Panc1 (cell line): Measurements from ENCODE around the gene MAGI1. TPM values are rescaled to one million over a fixed set of nuclear protein-coding genes. Genes with fewer than 3 reads are reported as not detected.

Source experiments
- ATAC-seq: fragments of 200-7000 bp; cut with Tn5 transposase; 2 replicates; pipeline ENCODE4 v1.9.1; 2020; ENCODE audit warnings: mild to moderate bottlenecking, moderate library complexity
- BruUV-seq: library from RNA; stranded (reverse); fragments of 400-500 nt; replicated peaks from 2 replicates; lab custom pipeline; 2021; lab: Mats Ljungman, UMichigan
- CTCF ChIA-PET: fragments of 300-600 bp; sonication (Branson Sonifier 250); formaldehyde crosslinking; loops from one replicate; lab custom pipeline; 2022; ENCODE audit warnings: antibody characterized with exemption; lab: Charles Lee
- POLR2A ChIA-PET: fragments of 300-600 bp; sonication (Branson Sonifier 250); formaldehyde crosslinking; loops from one replicate; lab custom pipeline; 2022; ENCODE audit warnings: antibody characterized with exemption; lab: Charles Lee
- DNase-seq: peaks from one replicate; pipeline ENCODE4 v3.0.0-alpha.2; 2010; ENCODE audit warnings: low read depth, low spot score
- H3K27ac ChIP-seq: 2 replicates; pipeline ENCODE4 v1.5.1; 2011; ENCODE audit warnings: mild to moderate bottlenecking, low read length, inconsistent platforms
- H3K27me3 ChIP-seq: fragments of 200-500 bp; sonication (Bioruptor generic); 2 replicates; pipeline ENCODE4 v1.6.0; 2014; ENCODE audit warnings: low read length, inconsistent platforms; ENCODE audit not compliant: control insufficient read depth, insufficient read depth
- H3K36me3 ChIP-seq: fragments of 200-500 bp; sonication (Bioruptor generic); 2 replicates; pipeline ENCODE4 v1.5.1; 2014; ENCODE audit warnings: inconsistent platforms, mild to moderate bottlenecking, low read length, moderate library complexity; ENCODE audit not compliant: control insufficient read depth, insufficient read depth
- H3K4me1 ChIP-seq: 2 replicates; pipeline ENCODE4 v1.5.1; 2011; ENCODE audit warnings: inconsistent platforms, mild to moderate bottlenecking, low read length, moderate library complexity; ENCODE audit not compliant: control insufficient read depth, insufficient read depth
- H3K4me3 ChIP-seq, 2 experiments: 2 replicates each; pipeline ENCODE4 v1.5.1; 2011 to 2012; ENCODE audit warnings: low read depth in 2 of 2, low read length in 2 of 2, mild to moderate bottlenecking in 2 of 2, inconsistent platforms in 1 of 2, moderate library complexity in 1 of 2
- H3K9me3 ChIP-seq: fragments of 200-500 bp; sonication (Bioruptor generic); 2 replicates; pipeline ENCODE4 v1.5.1; 2014; ENCODE audit warnings: low read depth, mild to moderate bottlenecking, inconsistent platforms, low read length, moderate library complexity; ENCODE audit not compliant: control insufficient read depth, insufficient read depth
- CTCF ChIP-seq: fragments of 450-650 bp; IDR thresholded peaks from 2 replicates; pipeline ENCODE4 v1.5.1; 2017; ENCODE audit warnings: mild to moderate bottlenecking
- POLR2AphosphoS5 ChIP-seq: IDR thresholded peaks from 2 replicates; pipeline ENCODE4 v1.6.1; 2012; ENCODE audit warnings: mild to moderate bottlenecking, low read depth, low read length, moderate library complexity
- REST ChIP-seq, 2 experiments: IDR thresholded peaks; 2 replicates each; pipeline ENCODE4 v1.6.1; 2011 to 2012; ENCODE audit warnings: low read depth in 2 of 2, control low read depth in 1 of 2, low read length in 1 of 2, mild to moderate bottlenecking in 1 of 2, moderate library complexity in 1 of 2; ENCODE audit not compliant: insufficient read depth in 1 of 2
- SIN3A ChIP-seq: IDR thresholded peaks from 2 replicates; pipeline ENCODE4 v1.6.1; 2012; ENCODE audit warnings: low read depth, mild to moderate bottlenecking, low read length, moderate library complexity, borderline replicate concordance; ENCODE audit not compliant: insufficient read depth
- TCF7L2 ChIP-seq: IDR thresholded peaks from 2 replicates; pipeline ENCODE4 v1.6.1; 2011; ENCODE audit warnings: mild to moderate bottlenecking, low read depth, low read length, inconsistent platforms
- in situ Hi-C: cut with HindIII; loops from 2 replicates; pipeline ENCODE4 v1.10.0; 2016; ENCODE audit warnings: low sequenced_read_pairs, low pct_unique_long_range_greater_than_20kb
- intact Hi-C: fragments of 100-400 bp; cut with micrococcal nuclease; formaldehyde crosslinking; loops from one replicate; pipeline ENCODE4 v1.10.0; 2022; ENCODE audit not compliant: unreplicated experiment
- total RNA-seq: library from RNA; stranded (reverse); gene quantifications from one replicate; pipeline ENCODE4 v1.2.1, GENCODE V29; 2021; ENCODE audit not compliant: unreplicated experiment

MAGI1 gene
- total RNA-seq, 1 experiment from 2014 or later: 9.5 TPM

- no TSS peak for BruUV-seq
- Histone ChIP-seq H3K27ac (no peak overlapping the region), H3K9me3 (no peaks in the 10 kb centered on the region), H3K27me3 (no peaks in the 10 kb centered on the region), H3K4me3 (no peak overlapping the region), H3K4me1 (no peaks in the 10 kb centered on the region), H3K36me3 (no peaks in the 10 kb centered on the region)
- intact Hi-C loops: no loop called here
- DNase-seq (no peak), ATAC-seq (no peak)
- TF ChIP-seq REST (IDR thresholded peaks at IDR 0.05; ENCODE audit: insufficient read depth in 1 of 2, low read depth in 2 of 2, low read length in 1 of 2) (no peak), CTCF (no peak), POLR2AphosphoS5 (no peak), TCF7L2 (no peak), SIN3A (no peak)
- ChIA-PET POLR2A (no interaction called here), CTCF (no interaction called here)
- in situ Hi-C loops: no loop called here
These were observed 101.6 kb downstream of the MAGI1 start for GRCh38 chr3:65936908-65937638.

- CTCF ChIA-PET: no interaction called here
- no peaks in the 10 kb centered on the region for H3K27me3 ChIP-seq
- no peaks in the 10 kb centered on the region for H3K4me1 ChIP-seq
- intact Hi-C loops: no loop called here
- H3K36me3 ChIP-seq: no peaks in the 10 kb centered on the region
- ATAC-seq (no peak), DNase-seq (no peak)
- no TSS peak for BruUV-seq
- POLR2A ChIA-PET: no interaction called here
- in situ Hi-C loops: no loop called here
- H3K4me3 ChIP-seq: no peak overlapping the region
- TF ChIP-seq REST (IDR thresholded peaks at IDR 0.05; ENCODE audit: insufficient read depth in 1 of 2, low read depth in 2 of 2, low read length in 1 of 2) (0 out of 4 replicates have a peak, but pooled peaks of 1 of the 2 experiments have one; percentile 29), SIN3A (no peak)
- no peak overlapping the region for H3K27ac ChIP-seq
- H3K9me3 ChIP-seq: no peaks in the 10 kb centered on the region
These were observed 103.0 kb downstream of the MAGI1 start for GRCh38 chr3:65935724-65936123.
